CD14-positive monocyte (primary cell): Measurements from ENCODE around the gene PI4KB. TPM values are rescaled to one million over a fixed set of nuclear protein-coding genes. Genes with fewer than 3 reads are reported as not detected.

Experiments
- DNase-seq, 3 donors: peaks; one replicate each; pipeline ENCODE4 v3.0.0-alpha.2; 2011 to 2022
- H2AFZ ChIP-seq: 2 replicates; pipeline ENCODE4 v1.6.0; 2012; ENCODE audit warnings: mild to moderate bottlenecking, low read depth, low read length, inconsistent platforms; ENCODE audit not compliant: insufficient read depth, poor library complexity, severe bottlenecking
- H3K27ac ChIP-seq, 2 donors: 1 replicate in 1 of 2; 2 replicates in 1 of 2; pipeline ENCODE4 v1.5.1; 2012 to 2013; ENCODE audit warnings: low read length in 2 of 2, control low read depth in 1 of 2, inconsistent platforms in 1 of 2, low read depth in 1 of 2, mild to moderate bottlenecking in 1 of 2
- H3K27me3 ChIP-seq, 2 donors: one replicate each; pipeline versions ENCODE4 v1.6.0 to v1.6.1; 2011 to 2013; ENCODE audit warnings: low read length in 2 of 2; ENCODE audit not compliant: control insufficient read depth in 2 of 2, insufficient read depth in 2 of 2
- H3K36me3 ChIP-seq, 2 donors: replicated peaks in 1 of 2; 1 replicate in 1 of 2; 2 replicates in 1 of 2; pipeline versions ENCODE4 v1.5.1 to v1.6.1; 2012 to 2013; ENCODE audit warnings: low read length in 2 of 2, control low read depth in 1 of 2, inconsistent platforms in 1 of 2, mild to moderate bottlenecking in 1 of 2; ENCODE audit not compliant: insufficient read depth in 2 of 2, control insufficient read depth in 1 of 2
- H3K4me1 ChIP-seq, 2 donors: 1 replicate in 1 of 2; 2 replicates in 1 of 2; pipeline versions ENCODE4 v1.5.1 to v1.6.1; 2012 to 2013; ENCODE audit warnings: low read length in 2 of 2, control low read depth in 1 of 2, inconsistent platforms in 1 of 2, mild to moderate bottlenecking in 1 of 2, moderate library complexity in 1 of 2; ENCODE audit not compliant: insufficient read depth in 2 of 2, control insufficient read depth in 1 of 2
- H3K4me2 ChIP-seq: replicated peaks from 2 replicates; pipeline ENCODE3; 2012; ENCODE audit warnings: low read length, moderate library complexity, mild to moderate bottlenecking; ENCODE audit not compliant: poor library complexity, severe bottlenecking; ENCODE audit errors: extremely low read depth
- H3K4me3 ChIP-seq, 3 experiments: fragments of 200-600 bp in 1 of 3; sonication (generic) in 1 of 3; replicated peaks in 1 of 3; 1 replicate in 2 of 3; 2 replicates in 1 of 3; pipeline ENCODE4 v1.5.1; 2011 to 2013; ENCODE audit warnings: low read length in 3 of 3, mild to moderate bottlenecking in 3 of 3, control low read depth in 2 of 3, low read depth in 2 of 3, inconsistent platforms in 1 of 3, moderate library complexity in 1 of 3
- H3K79me2 ChIP-seq: 2 replicates; pipeline ENCODE4 v1.6.0; 2012; ENCODE audit warnings: mild to moderate bottlenecking, control low read depth, inconsistent platforms, low read length, moderate library complexity; ENCODE audit not compliant: insufficient read depth
- H3K9ac ChIP-seq: 2 replicates; pipeline ENCODE4 v1.6.0; 2017; ENCODE audit warnings: low read length, mild to moderate bottlenecking; ENCODE audit not compliant: insufficient read depth, poor library complexity, severe bottlenecking
- H3K9me3 ChIP-seq, 2 donors: replicated peaks in 1 of 2; 1 replicate in 1 of 2; 2 replicates in 1 of 2; pipeline versions ENCODE4 v1.5.1 to v1.6.1; 2012 to 2013; ENCODE audit warnings: low read length in 2 of 2, control low read depth in 1 of 2; ENCODE audit not compliant: control insufficient read depth in 1 of 2, insufficient read depth in 1 of 2
- H4K20me1 ChIP-seq: 2 replicates; pipeline ENCODE4 v1.6.0; 2012; ENCODE audit warnings: mild to moderate bottlenecking, low read length, control low read depth, moderate library complexity; ENCODE audit not compliant: insufficient read depth
- H3K27ac Mint-ChIP-seq, 7 donors: one replicate each; pipeline ENCODE4 v1.8.0; 2020; ENCODE audit warnings: mild to moderate bottlenecking in 7 of 7, mixed read lengths in 7 of 7, moderate library complexity in 6 of 7, inconsistent platforms in 2 of 7
- H3K27me3 Mint-ChIP-seq, 3 donors: one replicate each; pipeline ENCODE4 v1.8.0; 2021 to 2022; ENCODE audit warnings: low read depth in 3 of 3, mild to moderate bottlenecking in 3 of 3, mixed read lengths in 3 of 3, moderate library complexity in 3 of 3, inconsistent platforms in 1 of 3
- H3K36me3 Mint-ChIP-seq, 2 donors: one replicate each; pipeline ENCODE4 v1.8.0; 2020; ENCODE audit warnings: mixed read lengths in 2 of 2, inconsistent platforms in 1 of 2, mild to moderate bottlenecking in 1 of 2
- H3K4me1 Mint-ChIP-seq: one replicate; pipeline ENCODE4 v1.8.0; 2020; ENCODE audit warnings: mild to moderate bottlenecking, mixed read lengths
- H3K4me3 Mint-ChIP-seq, 2 donors: one replicate each; pipeline ENCODE4 v1.8.0; 2020; ENCODE audit warnings: mild to moderate bottlenecking in 2 of 2, mixed read lengths in 2 of 2, moderate library complexity in 1 of 2
- H3K9me3 Mint-ChIP-seq, 7 donors: one replicate each; pipeline ENCODE4 v1.8.0; 2020 to 2022; ENCODE audit warnings: mixed read lengths in 7 of 7, mild to moderate bottlenecking in 6 of 7, moderate library complexity in 6 of 7, inconsistent platforms in 2 of 7
- WGBS: methylation state at CpG from one replicate; pipeline ENCODE4 v1.1.5; 2013; ENCODE audit warnings: missing lambda C conversion rate; ENCODE audit not compliant: insufficient coverage; 5-methylcytosine and 5-hydroxymethylcytosine counted together
- intact Hi-C, 2 donors: fragments of 100-400 bp; cut with micrococcal nuclease; formaldehyde crosslinking; loops; one replicate each; pipeline versions ENCODE4 v1.15.0 to v1.15.1; 2023
- polyA plus RNA-seq, 3 donors: library from polyadenylated mRNA; depleted of rRNA in 1 of 3; unstranded in 2 of 3; stranded (reverse) in 1 of 3; fragments of 300-500 nt in 2 of 3; fragments of >200 nt in 1 of 3; fragmentation: Illumina TruSeq in 2 of 3; gene quantifications; 1 replicate in 2 of 3; 2 replicates in 1 of 3; pipeline ENCODE4 v1.2.3, GENCODE V29; 2012 to 2021
- TF ChIP-seq, protein P1 (sequence below): fragments of 200-600 bp; IDR thresholded peaks from one replicate; pipeline ENCODE4 v1.8.0; 2022; ENCODE audit warnings: antibody characterized with exemption, mild to moderate bottlenecking

The PI4KB gene
- polyA plus RNA-seq, 3 donors = 37.8 to 148 (median 50.3) TPM

DNA sequence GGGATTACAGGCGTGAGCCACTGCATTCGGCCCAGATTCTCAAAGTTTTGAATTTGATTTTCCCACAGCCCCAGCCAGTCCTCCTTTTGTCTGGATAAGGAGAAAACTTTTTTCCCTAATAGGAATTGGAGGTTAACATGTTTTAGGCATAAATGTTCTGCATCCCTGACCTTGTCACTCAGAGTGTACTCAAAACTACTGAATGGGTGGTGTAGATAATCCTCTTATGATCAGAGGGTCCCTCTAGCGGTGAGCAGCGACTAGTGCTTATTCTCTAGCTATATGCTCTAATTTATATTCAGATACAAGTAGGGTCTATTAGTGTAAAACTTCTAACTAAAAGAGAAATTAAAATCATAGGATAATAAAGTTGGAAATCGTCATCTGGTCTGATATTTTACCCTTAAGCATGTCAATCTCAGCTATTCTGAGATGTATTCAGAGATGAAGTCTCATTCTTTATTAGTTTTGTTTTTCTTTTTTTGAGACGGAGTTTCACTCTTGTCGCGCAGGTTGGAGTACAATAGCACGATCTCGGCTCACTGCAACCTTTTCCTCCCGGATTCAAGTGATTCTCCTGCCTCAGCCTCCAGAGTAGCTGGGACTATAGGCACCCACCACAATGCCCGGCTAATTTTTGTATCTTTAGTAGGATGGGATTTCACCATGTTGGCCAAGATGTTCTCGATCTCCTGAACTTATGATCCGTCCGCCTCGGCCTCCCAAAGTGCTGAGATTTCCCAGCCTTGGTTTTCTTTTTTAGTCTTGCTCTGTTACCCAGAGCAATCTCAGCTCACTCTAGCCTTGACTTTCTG lies 75.4 kb downstream of the PI4KB start:
- H3K36me3 Mint-ChIP-seq = peaks cover 26 to 36% of the 10 kb centered on the region in 2 donors
- H3K79me2 ChIP-seq = peaks cover 23% of the 10 kb centered on the region
- H3K9me3 ChIP-seq = no peaks in the 10 kb centered on the region
- no peaks in the 10 kb centered on the region for H3K27me3 Mint-ChIP-seq
- no peak overlapping the region for H3K9ac ChIP-seq
- peaks cover 22 to 35% of the 10 kb centered on the region in 2 donors for H3K36me3 ChIP-seq
- H3K9me3 Mint-ChIP-seq = no peaks in the 10 kb centered on the region
- peaks cover 20% of the 10 kb centered on the region for H3K4me1 Mint-ChIP-seq
- H3K4me3 Mint-ChIP-seq = no peak overlapping the region
- no peaks in the 10 kb centered on the region for H3K27me3 ChIP-seq
- TF ChIP-seq, protein P1, sequence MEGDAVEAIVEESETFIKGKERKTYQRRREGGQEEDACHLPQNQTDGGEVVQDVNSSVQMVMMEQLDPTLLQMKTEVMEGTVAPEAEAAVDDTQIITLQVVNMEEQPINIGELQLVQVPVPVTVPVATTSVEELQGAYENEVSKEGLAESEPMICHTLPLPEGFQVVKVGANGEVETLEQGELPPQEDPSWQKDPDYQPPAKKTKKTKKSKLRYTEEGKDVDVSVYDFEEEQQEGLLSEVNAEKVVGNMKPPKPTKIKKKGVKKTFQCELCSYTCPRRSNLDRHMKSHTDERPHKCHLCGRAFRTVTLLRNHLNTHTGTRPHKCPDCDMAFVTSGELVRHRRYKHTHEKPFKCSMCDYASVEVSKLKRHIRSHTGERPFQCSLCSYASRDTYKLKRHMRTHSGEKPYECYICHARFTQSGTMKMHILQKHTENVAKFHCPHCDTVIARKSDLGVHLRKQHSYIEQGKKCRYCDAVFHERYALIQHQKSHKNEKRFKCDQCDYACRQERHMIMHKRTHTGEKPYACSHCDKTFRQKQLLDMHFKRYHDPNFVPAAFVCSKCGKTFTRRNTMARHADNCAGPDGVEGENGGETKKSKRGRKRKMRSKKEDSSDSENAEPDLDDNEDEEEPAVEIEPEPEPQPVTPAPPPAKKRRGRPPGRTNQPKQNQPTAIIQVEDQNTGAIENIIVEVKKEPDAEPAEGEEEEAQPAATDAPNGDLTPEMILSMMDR = peak; percentile 89
- no peak overlapping the region for H3K27ac ChIP-seq
- WGBS = 71% methylated on average over 4 of the region's 16 CpGs
- H2AFZ ChIP-seq = no peak overlapping the region
- intact Hi-C loops = loop anchor here in 1 of 2 donors (5.0 kb wide), 1 partner anchor 55 kb away; the partner anchor contains the start of gene PIP5K1A
- peak overlapping the region in 3 of 7 donors; percentile 25 to 69 (median 28) for H3K27ac Mint-ChIP-seq
- DNase-seq = peak; percentile 59 to 78 (median 76)
- H3K4me3 ChIP-seq = no peak overlapping the region
- no peak overlapping the region for H3K4me2 ChIP-seq
- H4K20me1 ChIP-seq = no peaks in the 10 kb centered on the region
- peaks cover 9 to 10% of the 10 kb centered on the region in 2 donors for H3K4me1 ChIP-seq

DNA sequence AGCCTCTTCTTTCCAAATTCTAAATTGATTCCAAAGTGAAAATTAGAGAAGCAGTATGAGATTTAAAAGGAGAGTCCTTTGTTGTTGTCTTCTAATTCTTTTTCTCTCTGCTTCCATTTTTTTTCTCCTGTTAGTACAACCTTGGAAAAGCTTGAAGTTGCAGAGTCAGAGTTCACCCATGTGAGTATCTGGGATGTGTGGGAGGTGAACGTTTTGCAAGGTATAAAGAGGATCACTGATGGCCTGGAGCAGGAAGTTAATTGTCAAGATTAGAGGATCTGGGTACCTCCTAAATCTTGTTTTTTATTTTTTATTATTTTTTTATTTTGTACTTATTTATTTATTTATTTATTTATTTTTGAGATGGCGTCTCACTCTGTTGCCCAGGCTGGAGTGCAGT lies 80.4 kb downstream of the PI4KB start:
- no peaks in the 10 kb centered on the region for H3K27me3 Mint-ChIP-seq
- Histone ChIP-seq H2AFZ (no peak overlapping the region), H3K4me3 (no peak overlapping the region), H3K27me3 (no peaks in the 10 kb centered on the region), H3K4me2 (no peak overlapping the region), H3K27ac (no peak overlapping the region), H3K9me3 (no peaks in the 10 kb centered on the region), H3K9ac (no peak overlapping the region), H3K4me1 (no peaks in the 10 kb centered on the region), H4K20me1 (no peaks in the 10 kb centered on the region), H3K36me3 (peaks cover 71 to 86% of the 10 kb centered on the region in 2 donors), H3K79me2 (no peaks in the 10 kb centered on the region)
- intact Hi-C loops = no loop called here
- no peak for DNase-seq
- H3K4me3 Mint-ChIP-seq = no peak overlapping the region
- H3K4me1 Mint-ChIP-seq = no peaks in the 10 kb centered on the region
- 100% methylated on average over 1 of the region's 2 CpGs for WGBS
- TF ChIP-seq, protein P1 = no peak
- peaks cover 68 to 84% of the 10 kb centered on the region in 2 donors for H3K36me3 Mint-ChIP-seq
- H3K9me3 Mint-ChIP-seq = peaks cover 0 to 2% (median 0%) of the 10 kb centered on the region in 7 donors
- H3K27ac Mint-ChIP-seq = peak overlapping the region in 1 of 7 donors; percentile 32
